ENCODE results near the gene SNCG. TPM values are rescaled to one million over a fixed set of nuclear protein-coding genes. Genes with fewer than 3 reads are reported as not detected.

The SNCG gene
- total RNA-seq, 1 experiment from 2014 or later, result 5.5 TPM

GRCh38 chr10:86941991-86942421 lies 16.4 kb upstream of the SNCG start:
- Mint-ChIP-seq H3K27ac (peak overlapping the region in 1 of 3 experiments; percentile 73; a peak in 1 of 7 replicates), H3K36me3 (ENCODE audit: insufficient read depth in 1 of 3, low read depth in 3 of 3) (no peaks in the 10 kb centered on the region; a peak in 1 of 7 replicates), H3K27me3 (ENCODE audit: low read depth) (peaks cover 7% of the 10 kb centered on the region), H3K9me3 (no peaks in the 10 kb centered on the region; a peak in 2 of 5 replicates), H3K4me3 (no peak overlapping the region; a peak in 1 of 5 replicates), H3K4me1 (peaks cover 14 to 15% of the 10 kb centered on the region in 2 experiments)
- H4K5ac ChIP-seq (ENCODE audit: insufficient read length, low read depth, low read length), result no peak overlapping the region
- H3K79me2 ChIP-seq (ENCODE audit: insufficient read depth, low read length), result no peaks in the 10 kb centered on the region
- no peak overlapping the region for H2BK5ac ChIP-seq (ENCODE audit: insufficient read length, low read length)
- DNase-seq, result peak; percentile 35
- no peak overlapping the region for H3K27ac ChIP-seq (ENCODE audit: insufficient read length, low read depth, low read length)
- TF ChIP-seq CTCF (conservative IDR thresholded peaks at IDR 0.05), result no peak
- H2AFZ ChIP-seq (ENCODE audit: low read length), result no peak overlapping the region
- no peak overlapping the region for H4K91ac ChIP-seq (ENCODE audit: insufficient read length, low read depth, low read length)
- no CpG with 5 or more reads among the region's 14 CpGs for WGBS (ENCODE audit: extremely low coverage, insufficient read length, low lambda C conversion rate)
- H3K4ac ChIP-seq (ENCODE audit: low read depth, low read length), result no peak overlapping the region
- H3K27me3 ChIP-seq (ENCODE audit: insufficient read depth, low read length), result no peaks in the 10 kb centered on the region
- H3K9ac ChIP-seq (ENCODE audit: extremely low read depth, insufficient read length, low read length), result no peak overlapping the region
- H2BK120ac ChIP-seq (ENCODE audit: low read depth, low read length, poor library complexity, severe bottlenecking), result no peak overlapping the region
- no peak overlapping the region for H3K18ac ChIP-seq (ENCODE audit: insufficient read length, low read depth, low read length)
- no peaks in the 10 kb centered on the region for H4K20me1 ChIP-seq (ENCODE audit: control insufficient read depth, insufficient read depth, insufficient read length)
- no peak overlapping the region for H3K56ac ChIP-seq (ENCODE audit: insufficient read length, low read depth, low read length)
- no peak overlapping the region for H3T11ph ChIP-seq (ENCODE audit: low read length)
- H4K8ac ChIP-seq (replicated peaks; ENCODE audit: insufficient read length, low read depth, low read length), result no peak overlapping the region
- H3K23me2 ChIP-seq (ENCODE audit: insufficient read length, low read depth, low read length, poor library complexity, severe bottlenecking), result no peaks in the 10 kb centered on the region
- H3K4me2 ChIP-seq (ENCODE audit: insufficient read depth, insufficient read length, low read length), result no peak overlapping the region
- no peaks in the 10 kb centered on the region for H3K9me3 ChIP-seq (ENCODE audit: control insufficient read depth, low read depth, low read length)
- no peak overlapping the region for H2BK20ac ChIP-seq (ENCODE audit: low read depth, low read length, poor library complexity, severe bottlenecking)
- no peak overlapping the region for H2BK12ac ChIP-seq (ENCODE audit: insufficient read length, low read depth, low read length)
- H3K4me1 ChIP-seq (ENCODE audit: insufficient read depth, low read length), result no peaks in the 10 kb centered on the region
- no peaks in the 10 kb centered on the region for H3K79me1 ChIP-seq (ENCODE audit: insufficient read depth, low read depth, low read length, poor library complexity, severe bottlenecking)
- no peak overlapping the region for H2BK15ac ChIP-seq (ENCODE audit: low read depth, low read length)
- H3K23ac ChIP-seq (ENCODE audit: insufficient read length, low read depth, low read length), result no peak overlapping the region
- no peak overlapping the region for H2AK5ac ChIP-seq (ENCODE audit: insufficient read length, low read length)
- no peak overlapping the region for H3K14ac ChIP-seq (ENCODE audit: insufficient read depth, low read length)
